HG03103 (cell line): Measurements from ENCODE around the gene EPS8.

Source experiments
- ATAC-seq: cut with Tn5 transposase; IDR thresholded peaks from one replicate; pipeline ENCODE4 v1.9.1; 2021; ENCODE audit warnings: low read depth; ENCODE audit not compliant: unreplicated experiment

Gene EPS8

DNA sequence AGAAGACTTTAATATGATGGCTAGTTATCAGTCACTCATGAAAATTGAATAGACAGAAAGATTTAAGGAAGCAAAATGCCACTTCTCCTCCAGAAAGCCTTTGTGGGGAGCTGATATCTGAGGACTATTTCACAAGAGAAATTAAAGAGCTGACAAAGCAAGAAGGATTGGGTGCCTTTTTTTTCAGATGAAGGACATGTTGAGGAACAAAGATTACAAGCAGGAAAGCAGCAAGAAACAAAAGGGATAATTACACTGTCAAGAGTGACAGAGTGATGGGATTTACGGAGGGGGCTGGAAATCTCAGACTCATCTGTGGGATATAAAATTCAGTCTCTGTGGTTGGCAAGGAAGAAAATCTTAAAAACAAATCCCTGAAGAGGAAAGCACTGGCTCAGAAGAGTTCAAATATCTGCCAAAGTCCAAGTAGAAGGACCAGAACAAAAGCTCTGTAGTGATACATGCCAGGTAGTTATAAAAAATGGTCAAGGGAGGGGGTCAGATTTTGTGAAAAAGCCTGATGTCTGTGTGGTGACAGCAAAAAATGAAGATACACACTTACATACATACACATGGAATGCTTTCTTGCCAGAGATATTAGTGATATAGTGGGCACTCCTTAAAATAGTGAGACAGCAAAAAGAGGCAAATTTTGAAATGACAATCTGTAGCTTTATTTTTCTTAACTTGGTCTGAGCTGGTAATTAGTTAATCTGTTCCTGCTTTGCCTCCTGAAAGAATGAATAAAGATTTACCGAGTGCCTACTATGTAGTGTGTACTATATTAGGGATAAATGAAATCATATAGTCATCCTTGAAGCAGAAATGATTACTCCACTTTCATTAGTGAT is 62.9 kb downstream of the EPS8 start:
- ATAC-seq = no peak

DNA sequence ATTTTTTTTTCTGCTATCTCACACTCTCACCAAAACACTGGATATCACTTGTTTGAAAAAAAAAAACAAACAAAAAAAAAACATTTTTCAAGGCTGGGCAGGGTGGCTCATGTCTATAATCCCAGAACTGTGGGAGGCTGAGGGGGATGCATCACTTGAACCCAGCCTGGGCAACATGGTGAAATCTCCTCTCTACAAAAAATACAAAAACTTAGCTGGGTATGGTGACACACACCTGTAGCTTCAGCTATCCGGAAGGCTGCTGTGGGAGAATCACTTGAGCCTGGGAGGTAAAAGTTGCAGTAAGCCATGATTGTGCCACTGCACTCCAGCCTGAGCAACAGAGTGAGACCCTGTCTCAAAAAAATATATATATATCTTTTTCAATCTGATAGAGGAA is 66.2 kb downstream of the EPS8 start:
- no peak for ATAC-seq

DNA sequence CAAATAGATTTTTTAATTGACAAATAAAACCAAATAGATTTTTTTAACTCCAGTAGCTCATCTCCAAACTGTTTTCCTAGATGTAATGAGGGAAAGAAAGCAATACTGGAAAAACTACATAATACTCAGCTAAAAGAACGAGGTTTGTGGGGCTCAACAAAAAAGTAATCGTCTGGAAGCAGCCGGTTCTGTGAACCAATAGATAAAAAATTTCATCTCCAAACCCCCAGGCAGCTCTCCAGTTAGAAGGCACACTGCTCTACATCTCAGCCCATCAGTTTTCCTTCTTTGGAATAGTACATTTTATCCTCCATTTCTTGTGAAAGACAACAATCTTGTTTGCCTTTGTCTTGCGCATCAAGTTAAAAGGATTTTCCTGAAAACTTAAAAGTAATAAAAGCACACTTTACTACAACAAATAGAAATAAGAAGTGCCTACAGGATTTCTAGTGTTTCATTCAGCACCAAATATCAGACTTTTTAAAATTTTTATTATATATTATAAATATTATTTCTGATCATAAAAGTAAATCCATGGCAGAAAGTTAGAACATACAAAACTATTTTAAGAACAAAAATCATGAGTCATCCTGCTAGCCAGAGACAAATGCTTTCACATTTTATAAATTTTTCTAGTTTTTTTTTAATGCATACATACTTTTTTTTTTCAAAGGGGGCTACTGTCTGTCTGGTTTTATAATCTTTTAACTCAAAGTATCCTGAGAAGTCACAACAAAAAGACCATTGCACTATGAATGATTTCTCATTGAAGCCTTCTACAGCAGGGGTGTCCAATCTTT is 67.7 kb downstream of the EPS8 start:
- no peak for ATAC-seq

DNA sequence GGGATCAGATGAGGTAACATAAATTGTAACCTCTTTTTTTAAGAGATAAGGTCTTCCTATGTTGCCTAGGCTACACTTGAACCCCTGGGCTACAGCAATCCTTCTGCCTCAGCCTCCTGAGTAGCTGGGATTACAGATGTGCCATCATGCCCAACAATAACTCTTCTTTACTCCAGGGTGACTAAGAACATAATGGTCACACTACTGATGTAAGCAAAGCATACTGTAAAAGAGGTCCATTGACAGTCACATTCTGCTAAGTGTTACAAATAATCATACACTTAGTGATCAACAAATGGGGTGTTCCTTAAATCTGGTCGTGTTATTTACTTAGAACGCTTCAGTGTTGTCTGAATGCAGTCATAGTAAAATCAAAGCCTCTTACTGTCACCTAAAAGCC is 68.9 kb downstream of the EPS8 start:
- ATAC-seq = no peak

DNA sequence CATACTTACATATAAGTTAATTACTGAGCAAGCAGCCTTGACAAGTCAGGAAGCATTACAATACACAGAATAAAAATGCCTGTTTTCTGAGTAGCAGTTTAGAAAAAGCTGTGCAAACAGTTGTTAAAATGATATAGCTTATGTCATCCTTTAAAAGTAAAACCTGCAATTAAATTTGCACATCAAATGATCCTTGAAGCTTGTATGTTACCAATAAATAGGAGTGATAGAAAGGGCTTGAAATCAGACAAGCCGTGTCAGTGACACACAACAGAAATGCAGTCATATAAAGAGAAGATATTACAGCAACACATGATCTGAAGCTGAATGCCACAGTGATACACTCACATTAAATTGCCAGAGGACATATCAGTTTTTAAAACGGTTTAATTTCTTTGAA is 70.0 kb downstream of the EPS8 start:
- no peak for ATAC-seq

DNA sequence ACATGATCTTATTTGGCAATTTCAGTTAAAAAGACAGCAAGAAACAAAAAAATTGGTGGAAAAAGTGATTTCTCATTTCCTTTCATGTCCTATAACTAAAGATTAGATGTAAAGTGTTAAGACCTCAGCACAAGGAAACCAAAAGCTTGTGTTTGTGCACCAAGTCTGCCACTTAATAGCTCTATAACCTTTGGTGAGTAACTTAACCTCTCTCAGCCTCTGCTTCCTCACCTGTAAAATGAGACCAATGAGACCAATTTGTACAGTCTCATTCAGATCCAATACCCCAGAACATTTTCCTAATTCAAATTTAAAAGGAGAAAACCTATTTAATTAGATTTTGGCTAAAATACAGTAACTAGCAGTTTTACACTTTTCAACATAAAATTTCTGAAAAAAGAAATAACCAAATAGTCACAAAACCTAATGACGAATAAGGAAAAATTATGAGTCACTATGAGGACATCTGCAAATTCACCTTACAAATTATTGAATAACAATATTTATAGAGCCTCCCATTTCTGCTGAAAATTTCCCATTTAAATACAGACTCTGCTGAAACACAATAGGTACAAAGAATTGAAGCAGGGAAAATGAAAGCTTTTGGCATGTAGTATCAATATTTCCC is 71.1 kb downstream of the EPS8 start:
- no peak for ATAC-seq

DNA sequence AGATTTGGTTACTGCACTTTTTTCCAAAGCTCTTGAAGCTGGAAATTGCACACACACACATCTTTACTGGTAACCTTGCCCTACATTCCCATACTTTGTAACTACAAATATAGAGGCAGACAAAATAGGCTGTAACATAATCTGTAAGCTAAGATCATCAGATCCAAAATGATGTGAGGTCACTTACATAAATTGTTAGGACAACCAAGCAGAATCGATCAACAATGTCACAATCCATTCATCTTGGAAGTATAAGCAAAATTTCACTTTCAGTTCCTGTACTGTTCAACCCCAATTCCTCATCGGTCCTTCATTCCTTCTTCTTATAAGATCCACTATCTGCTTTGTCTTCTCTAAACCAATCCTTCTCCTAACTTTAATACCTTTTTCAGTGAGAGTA is 72.6 kb downstream of the EPS8 start:
- no peak for ATAC-seq

DNA sequence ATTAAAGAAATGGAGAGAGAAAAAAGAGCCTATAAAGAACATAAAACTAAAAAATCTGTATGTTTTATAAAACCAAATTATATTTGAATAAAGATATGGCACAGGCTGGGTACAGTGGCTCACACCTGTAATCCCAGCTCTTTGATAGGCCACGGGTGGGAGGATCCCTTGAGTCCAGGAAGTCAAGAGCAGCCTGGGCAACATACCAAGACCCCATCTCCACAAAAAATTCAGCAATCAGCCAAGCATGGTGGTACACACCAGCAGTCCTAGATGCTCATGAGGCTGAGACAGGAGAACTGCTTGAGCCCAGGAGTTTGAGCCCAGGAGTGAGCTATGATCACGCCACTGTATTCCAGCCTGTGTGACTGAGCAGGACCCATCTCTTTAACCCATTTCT is 74.9 kb downstream of the EPS8 start:
- no peak for ATAC-seq

DNA sequence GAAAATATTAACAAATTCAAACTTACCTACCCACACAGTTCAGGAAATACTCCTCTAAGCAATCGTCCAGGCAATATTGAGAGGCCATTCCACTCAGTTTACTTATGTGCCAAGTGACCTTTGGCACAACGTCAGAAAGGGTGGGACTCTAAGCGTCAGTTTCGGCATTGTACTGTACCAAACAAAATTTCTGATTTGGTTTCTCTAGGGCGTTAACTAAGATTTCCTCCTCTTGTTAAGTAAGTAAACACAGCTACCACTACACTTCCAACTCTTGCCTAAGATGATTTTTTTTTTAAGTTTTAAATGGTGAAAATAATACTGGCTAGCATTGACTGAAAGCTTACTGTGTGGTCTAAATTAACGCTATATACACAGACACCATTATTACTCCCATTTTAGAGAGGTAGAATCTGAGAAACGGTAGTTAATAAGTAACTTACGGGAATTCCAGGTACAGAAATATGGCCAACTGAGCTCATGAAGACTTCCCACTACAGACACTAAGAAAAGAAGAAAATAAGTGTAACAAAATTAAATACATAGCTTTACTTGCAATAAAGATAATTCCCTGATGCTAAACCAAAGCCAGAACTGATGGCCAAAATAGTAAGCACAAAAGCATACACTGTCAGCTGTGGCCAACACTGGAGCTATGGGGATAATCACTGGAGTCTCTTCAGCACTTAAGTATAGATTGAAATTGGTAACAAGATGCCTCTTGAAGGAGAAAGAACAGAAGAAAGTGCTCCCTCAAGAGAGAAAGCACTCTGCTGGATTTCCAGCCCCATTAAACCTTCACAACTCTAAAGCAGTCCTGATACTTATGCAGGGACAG is 76.1 kb downstream of the EPS8 start:
- no peak for ATAC-seq

DNA sequence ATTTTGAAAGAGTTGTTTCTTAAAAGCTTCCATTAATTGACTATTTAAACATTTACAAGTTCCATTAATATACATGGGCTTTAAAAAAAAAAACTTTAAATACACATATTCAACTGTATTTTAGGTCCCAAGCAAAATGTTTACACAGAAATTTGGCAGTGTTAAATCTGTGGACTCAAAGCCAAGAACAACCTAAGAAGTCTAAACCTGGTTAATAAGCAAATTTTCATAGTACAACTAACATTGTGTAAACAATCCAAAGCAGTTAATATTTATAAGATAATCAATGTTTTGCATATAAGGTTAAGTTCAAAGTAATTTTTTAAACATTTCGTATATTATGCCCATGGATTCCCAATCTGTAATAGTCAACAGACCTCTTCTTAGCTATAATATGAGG is 77.0 kb downstream of the EPS8 start:
- no peak for ATAC-seq

DNA sequence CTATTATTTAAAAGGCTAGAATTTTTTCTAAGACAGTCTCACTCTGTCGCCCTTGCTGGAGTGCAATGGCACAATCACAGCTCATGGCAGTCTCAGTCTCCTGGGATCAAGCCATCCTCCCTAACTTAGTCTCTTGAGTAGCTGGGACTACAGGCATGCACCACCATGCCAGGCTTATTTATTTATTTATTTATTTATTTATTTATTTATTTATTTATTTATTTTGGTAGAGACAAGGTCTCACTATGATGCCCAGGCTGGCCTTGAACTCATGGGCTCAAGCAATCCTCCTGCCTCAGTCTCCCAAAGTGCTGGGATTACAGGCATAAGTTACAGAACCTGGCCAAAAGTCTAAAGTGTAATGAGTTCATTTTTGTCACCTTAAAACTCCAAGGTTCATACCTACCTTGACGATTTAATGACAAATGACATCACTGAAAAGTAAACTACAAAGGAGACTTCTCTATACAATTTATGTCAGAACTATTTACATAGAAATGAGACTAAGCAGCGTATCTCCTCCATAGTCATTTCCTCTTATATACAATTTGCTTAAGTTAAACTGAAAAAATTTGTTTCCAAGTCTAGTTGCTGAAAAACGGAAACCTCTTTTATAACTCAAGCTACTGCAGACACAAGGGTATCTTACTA is 78.2 kb downstream of the EPS8 start:
- no peak for ATAC-seq

DNA sequence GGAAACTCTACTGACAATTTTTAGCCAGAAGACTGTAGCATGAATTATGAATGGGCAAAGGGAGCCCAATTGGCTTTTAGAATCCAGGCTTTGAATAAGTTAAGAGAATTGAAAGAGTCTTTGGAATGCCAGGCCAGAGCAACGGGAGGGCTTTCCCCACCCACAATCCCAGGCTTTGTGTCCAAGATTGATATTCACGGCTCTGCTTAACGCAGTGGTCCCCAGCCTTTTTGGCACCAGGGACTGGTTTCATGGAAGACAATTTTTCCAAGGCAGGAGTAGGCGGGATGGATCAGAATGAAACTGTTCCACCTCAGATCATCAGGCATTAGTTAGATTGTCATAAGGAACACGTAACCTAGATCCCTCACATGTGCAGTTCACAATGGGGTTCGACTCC is 79.6 kb downstream of the EPS8 start:
- ATAC-seq = no peak

DNA sequence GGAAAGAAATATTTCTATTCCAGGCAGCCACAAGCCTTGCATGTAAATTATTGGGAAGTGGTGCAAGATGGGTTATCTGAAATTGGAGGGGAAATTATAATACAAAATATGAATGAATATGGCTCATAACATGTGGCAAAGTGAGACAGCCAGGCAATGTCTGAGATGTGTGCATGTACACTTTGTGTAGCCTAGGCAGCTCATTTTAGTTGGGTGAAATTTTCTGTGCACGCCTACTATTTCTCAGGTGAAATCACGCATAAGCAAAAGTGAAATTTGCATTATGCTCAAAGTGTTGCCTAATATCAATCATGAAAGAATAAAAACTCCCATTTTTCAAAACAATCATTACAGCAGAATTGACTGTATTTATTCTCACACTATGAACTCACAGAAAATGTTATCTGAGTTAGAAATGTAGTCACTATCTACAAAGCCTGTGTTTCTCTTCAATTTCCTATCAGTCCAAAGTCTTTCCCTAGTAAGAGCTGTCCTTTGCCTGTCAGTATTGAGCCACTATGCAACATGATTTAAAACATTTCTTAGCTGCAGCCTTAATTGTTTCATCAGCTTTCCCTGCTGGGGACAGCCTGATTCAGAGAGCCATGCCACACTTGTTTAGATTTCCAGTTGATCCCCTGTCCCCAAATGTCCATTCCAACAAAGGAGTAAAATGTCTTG is 80.7 kb downstream of the EPS8 start:
- no peak for ATAC-seq

DNA sequence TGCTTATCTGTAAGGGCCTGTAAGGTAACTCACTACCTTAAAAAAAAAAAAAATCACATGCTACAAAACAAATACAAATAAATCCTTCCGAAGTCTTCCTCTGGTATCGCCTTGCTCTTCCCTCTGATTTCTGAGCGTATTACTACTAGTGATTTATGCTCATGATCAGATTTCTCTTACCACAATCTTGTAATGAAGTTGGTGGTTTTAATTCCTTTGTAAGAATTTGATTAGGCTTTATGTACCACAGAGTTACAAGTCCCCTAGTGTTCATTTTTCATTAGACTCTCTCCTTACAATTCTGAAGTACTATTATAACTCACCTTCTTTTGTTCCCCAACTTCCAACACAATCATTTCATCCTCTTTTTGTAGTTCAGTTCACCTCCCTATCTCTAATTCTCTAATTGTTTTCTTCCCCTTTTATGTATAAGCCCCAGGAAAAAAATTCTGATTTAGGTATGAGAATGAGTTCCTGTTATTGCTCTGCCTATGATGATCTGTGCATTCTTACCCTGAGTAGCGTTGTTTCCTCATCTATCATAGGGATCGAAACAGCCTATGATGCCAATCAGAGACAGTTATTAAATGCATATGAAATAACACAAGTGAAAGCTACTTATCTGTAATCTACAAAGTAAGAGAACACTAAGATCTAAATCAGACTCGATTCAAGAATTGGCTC is 81.5 kb downstream of the EPS8 start:
- ATAC-seq = no peak

DNA sequence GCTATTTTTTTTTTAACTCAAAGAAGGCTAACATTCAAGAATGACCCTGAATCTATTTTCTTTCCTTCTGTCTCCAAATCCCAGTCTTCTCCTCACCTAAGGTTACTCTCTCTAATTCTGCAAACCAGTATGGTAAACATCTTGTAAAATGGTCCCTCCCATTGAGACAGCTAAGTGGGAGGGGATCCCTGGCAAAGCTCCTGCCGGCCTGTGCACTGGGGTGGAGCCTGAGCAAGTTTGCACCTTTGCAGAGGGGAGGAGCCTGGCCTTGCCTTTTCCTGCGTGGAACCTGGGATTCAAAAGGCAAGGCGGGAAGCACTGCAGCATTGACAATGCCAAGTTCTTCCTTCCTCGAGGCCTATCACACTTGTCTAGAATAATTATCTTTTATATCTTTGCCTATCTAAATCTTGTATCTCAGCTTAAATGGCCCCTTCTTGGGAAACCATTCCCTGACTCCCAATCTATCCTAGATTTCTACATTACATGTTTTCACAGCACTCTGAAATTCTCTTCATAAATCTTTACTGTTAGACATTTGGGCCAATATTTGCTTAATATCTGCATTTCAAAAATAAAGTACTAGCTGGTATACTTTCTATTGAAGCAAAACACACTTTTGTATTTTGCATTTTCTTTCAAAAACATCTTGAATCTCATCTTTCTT is 83.0 kb downstream of the EPS8 start:
- ATAC-seq = no peak

DNA sequence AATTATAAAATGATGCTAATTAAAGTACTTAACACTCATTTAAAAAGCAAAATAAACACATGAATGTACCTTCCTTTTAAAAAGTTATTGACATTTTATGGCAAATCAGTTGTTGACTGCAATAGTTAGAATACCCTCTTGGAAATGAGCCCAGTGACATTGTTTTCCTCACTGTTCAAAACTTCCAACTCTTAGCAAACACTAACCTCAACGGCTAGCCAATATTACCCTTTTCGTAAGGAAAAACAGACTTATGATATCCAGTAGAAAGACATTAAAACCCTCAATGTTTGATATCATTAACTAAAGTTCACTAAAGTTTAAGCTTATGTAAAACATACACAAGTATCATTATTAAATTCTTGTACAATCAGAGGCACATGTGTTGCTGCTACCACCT is 83.6 kb downstream of the EPS8 start:
- no peak for ATAC-seq

DNA sequence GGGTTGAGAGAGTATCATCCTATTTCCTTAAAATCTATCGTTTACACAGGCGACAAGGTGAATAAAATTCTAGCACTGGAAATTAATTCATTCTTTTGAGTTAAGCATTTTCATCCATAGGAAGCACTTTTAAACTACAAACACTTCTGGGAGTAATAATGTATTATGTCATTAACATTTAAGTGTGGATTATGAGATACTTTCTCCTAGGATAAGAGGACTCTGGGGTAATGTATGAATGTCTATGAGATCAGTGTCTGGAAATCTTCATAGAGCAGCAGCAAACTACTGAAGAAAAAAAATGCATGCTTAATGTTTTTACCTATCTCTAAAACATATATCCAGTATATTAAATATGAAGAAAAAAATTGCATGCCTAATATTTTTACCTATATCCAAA is 86.9 kb downstream of the EPS8 start:
- no peak for ATAC-seq

DNA sequence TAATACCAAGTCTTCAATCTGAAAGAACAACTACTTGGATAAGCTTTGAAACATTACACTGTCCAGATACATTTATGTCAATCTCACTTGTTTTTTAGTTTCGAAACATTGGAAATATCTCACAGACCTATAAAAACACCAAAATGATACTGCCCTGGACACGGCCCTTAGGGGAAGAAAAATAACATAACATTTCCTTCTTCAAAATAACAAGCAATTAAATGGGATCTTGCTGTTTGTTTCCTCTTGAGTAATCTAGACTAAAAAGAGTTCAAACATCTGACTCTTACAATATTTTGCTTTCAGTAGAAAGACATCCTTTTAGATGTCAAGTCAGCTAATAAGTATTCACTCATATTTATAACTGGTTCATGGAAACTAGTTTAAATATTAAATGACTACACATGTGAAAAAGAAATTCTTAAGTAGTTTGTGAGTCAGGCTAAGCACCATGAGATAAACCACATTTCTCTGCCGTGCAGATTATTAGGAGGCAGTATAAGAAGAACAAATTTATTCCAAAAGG is 87.5 kb downstream of the EPS8 start:
- ATAC-seq = no peak
